CD14-positive monocyte (primary cell): ENCODE data around the gene USP48. TPM values are rescaled to one million over a fixed set of nuclear protein-coding genes. Genes with fewer than 3 reads are reported as not detected.

Experiments
- DNase-seq, 3 donors: peaks; one replicate each; pipeline ENCODE4 v3.0.0-alpha.2; 2011 to 2022
- H2AFZ ChIP-seq: 2 replicates; pipeline ENCODE4 v1.6.0; 2012; ENCODE audit warnings: mild to moderate bottlenecking, low read depth, low read length, inconsistent platforms; ENCODE audit not compliant: insufficient read depth, poor library complexity, severe bottlenecking
- H3K27ac ChIP-seq, 2 donors: 1 replicate in 1 of 2; 2 replicates in 1 of 2; pipeline ENCODE4 v1.5.1; 2012 to 2013; ENCODE audit warnings: low read length in 2 of 2, control low read depth in 1 of 2, inconsistent platforms in 1 of 2, low read depth in 1 of 2, mild to moderate bottlenecking in 1 of 2
- H3K27me3 ChIP-seq, 2 donors: one replicate each; pipeline versions ENCODE4 v1.6.0 to v1.6.1; 2011 to 2013; ENCODE audit warnings: low read length in 2 of 2; ENCODE audit not compliant: control insufficient read depth in 2 of 2, insufficient read depth in 2 of 2
- H3K36me3 ChIP-seq, 2 donors: replicated peaks in 1 of 2; 1 replicate in 1 of 2; 2 replicates in 1 of 2; pipeline versions ENCODE4 v1.5.1 to v1.6.1; 2012 to 2013; ENCODE audit warnings: low read length in 2 of 2, control low read depth in 1 of 2, inconsistent platforms in 1 of 2, mild to moderate bottlenecking in 1 of 2; ENCODE audit not compliant: insufficient read depth in 2 of 2, control insufficient read depth in 1 of 2
- H3K4me1 ChIP-seq, 2 donors: 1 replicate in 1 of 2; 2 replicates in 1 of 2; pipeline versions ENCODE4 v1.5.1 to v1.6.1; 2012 to 2013; ENCODE audit warnings: low read length in 2 of 2, control low read depth in 1 of 2, inconsistent platforms in 1 of 2, mild to moderate bottlenecking in 1 of 2, moderate library complexity in 1 of 2; ENCODE audit not compliant: insufficient read depth in 2 of 2, control insufficient read depth in 1 of 2
- H3K4me2 ChIP-seq: replicated peaks from 2 replicates; pipeline ENCODE3; 2012; ENCODE audit warnings: low read length, moderate library complexity, mild to moderate bottlenecking; ENCODE audit not compliant: poor library complexity, severe bottlenecking; ENCODE audit errors: extremely low read depth
- H3K4me3 ChIP-seq, 3 experiments: fragments of 200-600 bp in 1 of 3; sonication (generic) in 1 of 3; replicated peaks in 1 of 3; 1 replicate in 2 of 3; 2 replicates in 1 of 3; pipeline ENCODE4 v1.5.1; 2011 to 2013; ENCODE audit warnings: low read length in 3 of 3, mild to moderate bottlenecking in 3 of 3, control low read depth in 2 of 3, low read depth in 2 of 3, inconsistent platforms in 1 of 3, moderate library complexity in 1 of 3
- H3K79me2 ChIP-seq: 2 replicates; pipeline ENCODE4 v1.6.0; 2012; ENCODE audit warnings: mild to moderate bottlenecking, control low read depth, inconsistent platforms, low read length, moderate library complexity; ENCODE audit not compliant: insufficient read depth
- H3K9ac ChIP-seq: 2 replicates; pipeline ENCODE4 v1.6.0; 2017; ENCODE audit warnings: low read length, mild to moderate bottlenecking; ENCODE audit not compliant: insufficient read depth, poor library complexity, severe bottlenecking
- H3K9me3 ChIP-seq, 2 donors: replicated peaks in 1 of 2; 1 replicate in 1 of 2; 2 replicates in 1 of 2; pipeline versions ENCODE4 v1.5.1 to v1.6.1; 2012 to 2013; ENCODE audit warnings: low read length in 2 of 2, control low read depth in 1 of 2; ENCODE audit not compliant: control insufficient read depth in 1 of 2, insufficient read depth in 1 of 2
- H4K20me1 ChIP-seq: 2 replicates; pipeline ENCODE4 v1.6.0; 2012; ENCODE audit warnings: mild to moderate bottlenecking, low read length, control low read depth, moderate library complexity; ENCODE audit not compliant: insufficient read depth
- H3K27ac Mint-ChIP-seq, 7 donors: one replicate each; pipeline ENCODE4 v1.8.0; 2020; ENCODE audit warnings: mild to moderate bottlenecking in 7 of 7, mixed read lengths in 7 of 7, moderate library complexity in 6 of 7, inconsistent platforms in 2 of 7
- H3K27me3 Mint-ChIP-seq, 3 donors: one replicate each; pipeline ENCODE4 v1.8.0; 2021 to 2022; ENCODE audit warnings: low read depth in 3 of 3, mild to moderate bottlenecking in 3 of 3, mixed read lengths in 3 of 3, moderate library complexity in 3 of 3, inconsistent platforms in 1 of 3
- H3K36me3 Mint-ChIP-seq, 2 donors: one replicate each; pipeline ENCODE4 v1.8.0; 2020; ENCODE audit warnings: mixed read lengths in 2 of 2, inconsistent platforms in 1 of 2, mild to moderate bottlenecking in 1 of 2
- H3K4me1 Mint-ChIP-seq: one replicate; pipeline ENCODE4 v1.8.0; 2020; ENCODE audit warnings: mild to moderate bottlenecking, mixed read lengths
- H3K4me3 Mint-ChIP-seq, 2 donors: one replicate each; pipeline ENCODE4 v1.8.0; 2020; ENCODE audit warnings: mild to moderate bottlenecking in 2 of 2, mixed read lengths in 2 of 2, moderate library complexity in 1 of 2
- H3K9me3 Mint-ChIP-seq, 7 donors: one replicate each; pipeline ENCODE4 v1.8.0; 2020 to 2022; ENCODE audit warnings: mixed read lengths in 7 of 7, mild to moderate bottlenecking in 6 of 7, moderate library complexity in 6 of 7, inconsistent platforms in 2 of 7
- CTCF ChIP-seq: fragments of 200-600 bp; IDR thresholded peaks from one replicate; pipeline ENCODE4 v1.8.0; 2022; ENCODE audit warnings: antibody characterized with exemption, mild to moderate bottlenecking
- WGBS: methylation state at CpG from one replicate; pipeline ENCODE4 v1.1.5; 2013; ENCODE audit warnings: missing lambda C conversion rate; ENCODE audit not compliant: insufficient coverage; 5-methylcytosine and 5-hydroxymethylcytosine counted together
- intact Hi-C, 2 donors: fragments of 100-400 bp; cut with micrococcal nuclease; formaldehyde crosslinking; loops; one replicate each; pipeline versions ENCODE4 v1.15.0 to v1.15.1; 2023
- polyA plus RNA-seq, 3 donors: library from polyadenylated mRNA; depleted of rRNA in 1 of 3; unstranded in 2 of 3; stranded (reverse) in 1 of 3; fragments of 300-500 nt in 2 of 3; fragments of >200 nt in 1 of 3; fragmentation: Illumina TruSeq in 2 of 3; gene quantifications; 1 replicate in 2 of 3; 2 replicates in 1 of 3; pipeline ENCODE4 v1.2.3, GENCODE V29; 2012 to 2021

The USP48 gene
- polyA plus RNA-seq, 3 donors = 26.5 to 40.2 (median 34.3) TPM

DNA sequence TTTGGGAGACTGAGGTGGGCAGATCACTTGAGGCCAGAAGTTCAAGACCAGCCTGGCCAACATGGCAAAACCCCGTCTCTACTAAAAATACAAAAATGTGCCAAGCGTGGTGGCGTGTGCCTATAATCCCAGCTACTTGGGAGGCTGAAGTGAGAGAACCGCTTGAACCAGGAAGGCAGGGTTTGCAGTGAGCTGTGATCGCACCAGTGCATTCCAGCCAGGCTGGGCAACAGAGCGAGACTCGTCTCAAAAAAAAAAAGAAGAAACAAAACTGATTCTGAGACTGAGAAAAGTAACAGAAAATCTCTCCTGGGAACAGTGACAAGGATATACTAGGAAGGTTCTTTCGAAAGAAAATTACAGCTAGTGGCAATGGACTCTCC lies 20.9 kb downstream of the USP48 start:
- H2AFZ ChIP-seq = no peak overlapping the region
- H3K9me3 ChIP-seq = no peaks in the 10 kb centered on the region
- intact Hi-C loops = no loop called here
- DNase-seq = no peak
- no peaks in the 10 kb centered on the region for H3K27me3 ChIP-seq
- H3K36me3 Mint-ChIP-seq = peaks cover 0 to 12% of the 10 kb centered on the region in 2 donors
- TF ChIP-seq CTCF = no peak
- peaks cover 69 to 92% of the 10 kb centered on the region in 2 donors for H3K4me1 ChIP-seq
- H3K9me3 Mint-ChIP-seq = no peaks in the 10 kb centered on the region
- no peak overlapping the region for H3K4me3 Mint-ChIP-seq
- no peak overlapping the region for H3K4me2 ChIP-seq
- H3K27ac ChIP-seq = peak overlapping the region; percentile 50 to 79
- H4K20me1 ChIP-seq = peaks cover 32% of the 10 kb centered on the region
- peaks cover 78% of the 10 kb centered on the region for H3K4me1 Mint-ChIP-seq
- H3K4me3 ChIP-seq = no peak overlapping the region
- peak overlapping the region; percentile 80 to 94 (median 85) for H3K27ac Mint-ChIP-seq
- H3K36me3 ChIP-seq = no peaks in the 10 kb centered on the region
- H3K27me3 Mint-ChIP-seq = no peaks in the 10 kb centered on the region
- no peak overlapping the region for H3K9ac ChIP-seq
- peaks cover 100% of the 10 kb centered on the region for H3K79me2 ChIP-seq
- WGBS = 72% methylated on average over 6 of the region's 8 CpGs

GRCh38 chr1:21761052-21761451 lies 21.9 kb downstream of the USP48 start:
- Mint-ChIP-seq H3K9me3 (no peaks in the 10 kb centered on the region), H3K27ac (peak overlapping the region; percentile 20 to 88 (median 78)), H3K27me3 (no peaks in the 10 kb centered on the region), H3K4me3 (peak overlapping the region in 1 of 2 donors; percentile 54), H3K36me3 (peaks cover 2 to 17% of the 10 kb centered on the region in 2 donors), H3K4me1 (peaks cover 71% of the 10 kb centered on the region)
- H4K20me1 ChIP-seq = peaks cover 31% of the 10 kb centered on the region
- TF ChIP-seq CTCF = no peak
- no peak overlapping the region for H3K9ac ChIP-seq
- peak in 1 of 3 donors; percentile 25 for DNase-seq
- intact Hi-C loops = no loop called here
- H3K27ac ChIP-seq = peak overlapping the region; percentile 35 to 79
- peak overlapping the region; percentile 41 for H3K4me2 ChIP-seq
- H3K9me3 ChIP-seq = no peaks in the 10 kb centered on the region
- H3K79me2 ChIP-seq = peaks cover 99% of the 10 kb centered on the region
- H3K4me1 ChIP-seq = peaks cover 64 to 82% of the 10 kb centered on the region in 2 donors
- no CpG with 5 or more reads among the region's 3 CpGs for WGBS
- H3K4me3 ChIP-seq = no peak overlapping the region
- H2AFZ ChIP-seq = peak overlapping the region; percentile 50
- H3K36me3 ChIP-seq = no peaks in the 10 kb centered on the region
- H3K27me3 ChIP-seq = no peaks in the 10 kb centered on the region
